ENCODE results near the gene DCAF5. TPM values are rescaled to one million over a fixed set of nuclear protein-coding genes. Genes with fewer than 3 reads are reported as not detected.

DCAF5 gene
- total RNA-seq, 2 donors from 2014 or later = 25.3 to 67.4 TPM

- Histone ChIP-seq H3K4me1 (replicated peaks) (no peaks in the 10 kb centered on the region), H3K27me3 (replicated peaks; ENCODE audit: insufficient read depth) (no peaks in the 10 kb centered on the region), H3K9me3 (no peaks in the 10 kb centered on the region), H3K36me3 (no peaks in the 10 kb centered on the region), H3K4me3 (no peak overlapping the region), H3K27ac (no peak overlapping the region)
- TF ChIP-seq POLR2A (IDR thresholded peaks at IDR 0.05) (no peak), POLR2AphosphoS5 (IDR thresholded peaks at IDR 0.05) (no peak), CTCF (IDR thresholded peaks at IDR 0.05) (no peak)
- 29% methylated on average over 1 of the region's 1 CpG for WGBS
- intact Hi-C loops (cut with DNase I) = no loop called here
- no peak for DNase-seq (ENCODE audit: low spot score)
Measured at GRCh38 chr14:69008421-69008884, 144.5 kb downstream of the DCAF5 start.

- no peak for DNase-seq (ENCODE audit: low spot score)
- TF ChIP-seq CTCF (IDR thresholded peaks at IDR 0.05) (no peak), POLR2AphosphoS5 (IDR thresholded peaks at IDR 0.05) (no peak), POLR2A (IDR thresholded peaks at IDR 0.05) (no peak)
- no peaks in the 10 kb centered on the region for H3K9me3 ChIP-seq
- H3K4me3 ChIP-seq = no peak overlapping the region
- no peaks in the 10 kb centered on the region for H3K4me1 ChIP-seq (replicated peaks)
- H3K27ac ChIP-seq = no peak overlapping the region
- intact Hi-C loops (cut with DNase I) = no loop called here
- no peaks in the 10 kb centered on the region for H3K36me3 ChIP-seq
- WGBS = 98% methylated on average over 5 of the region's 5 CpGs
- no peaks in the 10 kb centered on the region for H3K27me3 ChIP-seq (replicated peaks; ENCODE audit: insufficient read depth)
Measured at GRCh38 chr14:69006346-69006745, 146.6 kb downstream of the DCAF5 start.

GRCh38 chr14:69005432-69006148, 147.3 kb downstream of the DCAF5 start:
- peak; percentile 35 for TF ChIP-seq POLR2AphosphoS5 (IDR thresholded peaks at IDR 0.05)
- TF ChIP-seq POLR2A (IDR thresholded peaks at IDR 0.05) = no peak
- TF ChIP-seq CTCF (IDR thresholded peaks at IDR 0.05) = no peak
- Histone ChIP-seq H3K27me3 (replicated peaks; ENCODE audit: insufficient read depth) (no peaks in the 10 kb centered on the region), H3K4me3 (no peak overlapping the region), H3K36me3 (no peaks in the 10 kb centered on the region), H3K9me3 (no peaks in the 10 kb centered on the region), H3K4me1 (replicated peaks) (no peaks in the 10 kb centered on the region), H3K27ac (no peak overlapping the region)
- DNase-seq (ENCODE audit: low spot score) = no peak
- WGBS = 49% methylated on average over 11 of the region's 11 CpGs
- intact Hi-C loops (cut with DNase I) = no loop called here

GRCh38 chr14:69004731-69005431, 148.0 kb downstream of the DCAF5 start:
- Histone ChIP-seq H3K27me3 (replicated peaks; ENCODE audit: insufficient read depth) (no peaks in the 10 kb centered on the region), H3K4me1 (replicated peaks) (no peaks in the 10 kb centered on the region), H3K36me3 (no peaks in the 10 kb centered on the region), H3K9me3 (no peaks in the 10 kb centered on the region), H3K27ac (no peak overlapping the region), H3K4me3 (no peak overlapping the region)
- TF ChIP-seq POLR2A (IDR thresholded peaks at IDR 0.05) (no peak), CTCF (IDR thresholded peaks at IDR 0.05) (no peak)
- WGBS = 54% methylated on average over 7 of the region's 7 CpGs
- DNase-seq (ENCODE audit: low spot score) = no peak
- intact Hi-C loops (cut with DNase I) = no loop called here
